Parathyroid adenoma (tissue), 2 donors: ENCODE data around the gene PLPP7.

Experiments used
- H2AFZ ChIP-seq: fragments of 300-600 bp; sonication (generic); one replicate; pipeline ENCODE4 v1.7.0; 2017; ENCODE audit warnings: antibody characterized with exemption, mild to moderate bottlenecking
- H3K27ac ChIP-seq: fragments of 300-600 bp; sonication (generic); one replicate; pipeline ENCODE4 v1.7.0; 2017
- H3K27me3 ChIP-seq: fragments of 300-600 bp; sonication (generic); one replicate; pipeline ENCODE4 v1.7.0; 2017; ENCODE audit warnings: low read length; ENCODE audit not compliant: control insufficient read depth, insufficient read depth
- H3K36me3 ChIP-seq: fragments of 300-600 bp; sonication (generic); one replicate; pipeline ENCODE4 v1.7.0; 2017; ENCODE audit warnings: low read length; ENCODE audit not compliant: control insufficient read depth, insufficient read depth
- H3K4me1 ChIP-seq: fragments of 300-600 bp; sonication (generic); one replicate; pipeline ENCODE4 v1.7.0; 2017; ENCODE audit warnings: control low read depth
- H3K4me2 ChIP-seq: fragments of 300-600 bp; sonication (generic); one replicate; pipeline ENCODE4 v1.7.0; 2017; ENCODE audit warnings: low read length
- H3K4me3 ChIP-seq: fragments of 300-600 bp; sonication (generic); one replicate; pipeline ENCODE4 v1.7.0; 2017; ENCODE audit warnings: low read depth, low read length
- H3K79me2 ChIP-seq: fragments of 300-600 bp; sonication (generic); one replicate; pipeline ENCODE4 v1.7.0; 2017; ENCODE audit warnings: control low read depth
- H3K9ac ChIP-seq: fragments of 300-600 bp; sonication (generic); one replicate; pipeline ENCODE4 v1.7.0; 2017; ENCODE audit warnings: mild to moderate bottlenecking
- H3K9me3 ChIP-seq: fragments of 300-600 bp; sonication (generic); one replicate; pipeline ENCODE4 v1.7.0; 2017; ENCODE audit warnings: low read length; ENCODE audit not compliant: control insufficient read depth
- TF ChIP-seq, protein P1 (sequence below): fragments of 300-600 bp; sonication (generic); IDR thresholded peaks from one replicate; pipeline ENCODE4 v1.7.0; 2017; ENCODE audit warnings: antibody characterized with exemption, mild to moderate bottlenecking
- donor health status: primary hyperparathyroidism.

The PLPP7 gene

DNA sequence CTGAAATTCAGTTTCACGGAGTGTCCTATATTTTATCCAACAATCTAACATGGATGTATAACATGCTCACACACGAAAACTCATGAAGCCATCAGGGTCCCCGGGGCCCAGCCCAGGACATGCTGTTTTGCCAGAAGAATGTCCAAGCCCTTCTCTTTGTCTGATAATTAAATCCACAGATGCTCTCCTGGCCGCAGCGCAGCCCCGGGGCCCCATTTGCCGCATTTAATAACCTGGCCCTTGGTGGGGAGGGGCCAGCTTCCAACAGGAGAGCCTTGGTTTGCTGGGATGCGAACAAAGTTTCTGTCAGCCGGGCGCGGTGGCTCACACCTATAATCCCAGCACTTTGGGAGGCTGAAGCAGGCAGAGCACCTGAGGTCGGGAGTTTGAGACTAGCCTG is 30.0 kb downstream of the PLPP7 start:
- Histone ChIP-seq H3K9ac (no peak overlapping the region), H3K36me3 (no peaks in the 10 kb centered on the region), H3K4me2 (no peak overlapping the region), H3K27me3 (no peaks in the 10 kb centered on the region), H3K4me1 (no peaks in the 10 kb centered on the region), H3K4me3 (no peak overlapping the region), H2AFZ (no peak overlapping the region), H3K27ac (no peak overlapping the region), H3K79me2 (no peaks in the 10 kb centered on the region), H3K9me3 (no peaks in the 10 kb centered on the region)
- TF ChIP-seq, protein P1, sequence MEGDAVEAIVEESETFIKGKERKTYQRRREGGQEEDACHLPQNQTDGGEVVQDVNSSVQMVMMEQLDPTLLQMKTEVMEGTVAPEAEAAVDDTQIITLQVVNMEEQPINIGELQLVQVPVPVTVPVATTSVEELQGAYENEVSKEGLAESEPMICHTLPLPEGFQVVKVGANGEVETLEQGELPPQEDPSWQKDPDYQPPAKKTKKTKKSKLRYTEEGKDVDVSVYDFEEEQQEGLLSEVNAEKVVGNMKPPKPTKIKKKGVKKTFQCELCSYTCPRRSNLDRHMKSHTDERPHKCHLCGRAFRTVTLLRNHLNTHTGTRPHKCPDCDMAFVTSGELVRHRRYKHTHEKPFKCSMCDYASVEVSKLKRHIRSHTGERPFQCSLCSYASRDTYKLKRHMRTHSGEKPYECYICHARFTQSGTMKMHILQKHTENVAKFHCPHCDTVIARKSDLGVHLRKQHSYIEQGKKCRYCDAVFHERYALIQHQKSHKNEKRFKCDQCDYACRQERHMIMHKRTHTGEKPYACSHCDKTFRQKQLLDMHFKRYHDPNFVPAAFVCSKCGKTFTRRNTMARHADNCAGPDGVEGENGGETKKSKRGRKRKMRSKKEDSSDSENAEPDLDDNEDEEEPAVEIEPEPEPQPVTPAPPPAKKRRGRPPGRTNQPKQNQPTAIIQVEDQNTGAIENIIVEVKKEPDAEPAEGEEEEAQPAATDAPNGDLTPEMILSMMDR = no peak

DNA sequence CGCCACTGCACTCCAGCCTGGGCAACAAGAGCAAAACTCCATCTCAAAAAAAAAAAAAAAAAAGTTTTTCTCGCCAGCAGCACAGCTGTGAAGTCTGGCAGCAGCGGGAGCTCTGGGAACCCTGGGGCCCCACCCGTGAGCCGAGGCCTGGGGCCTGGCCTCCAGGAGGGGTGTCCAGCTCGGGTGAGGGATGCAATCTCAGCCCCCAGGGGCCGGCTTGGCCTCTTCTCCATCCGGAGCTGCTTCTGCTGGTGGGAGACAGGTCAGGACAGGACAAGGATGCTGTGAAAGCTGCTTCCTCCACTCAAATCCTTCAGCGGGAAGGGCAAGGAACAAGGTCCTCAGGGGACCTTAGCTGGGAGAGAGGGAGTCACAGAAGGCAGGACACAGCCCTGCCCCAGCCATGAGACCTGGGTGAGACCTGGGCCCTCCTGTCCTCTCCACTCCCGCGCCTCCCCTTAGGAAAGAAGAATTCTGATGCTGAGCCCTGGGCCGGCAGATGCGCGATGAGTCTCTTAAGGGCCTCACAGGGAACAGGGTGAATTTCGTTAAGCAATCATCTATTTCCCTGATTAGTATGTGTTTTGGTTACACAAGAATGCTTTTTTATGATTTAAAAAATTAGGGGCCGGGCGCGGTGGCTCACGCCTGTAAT is 30.6 kb downstream of the PLPP7 start:
- Histone ChIP-seq H3K9ac (no peak overlapping the region), H3K4me1 (no peaks in the 10 kb centered on the region), H3K4me2 (no peak overlapping the region), H2AFZ (no peak overlapping the region), H3K27me3 (no peaks in the 10 kb centered on the region), H3K36me3 (no peaks in the 10 kb centered on the region), H3K79me2 (no peaks in the 10 kb centered on the region), H3K27ac (no peak overlapping the region), H3K9me3 (no peaks in the 10 kb centered on the region), H3K4me3 (no peak overlapping the region)
- TF ChIP-seq, protein P1 = no peak

DNA sequence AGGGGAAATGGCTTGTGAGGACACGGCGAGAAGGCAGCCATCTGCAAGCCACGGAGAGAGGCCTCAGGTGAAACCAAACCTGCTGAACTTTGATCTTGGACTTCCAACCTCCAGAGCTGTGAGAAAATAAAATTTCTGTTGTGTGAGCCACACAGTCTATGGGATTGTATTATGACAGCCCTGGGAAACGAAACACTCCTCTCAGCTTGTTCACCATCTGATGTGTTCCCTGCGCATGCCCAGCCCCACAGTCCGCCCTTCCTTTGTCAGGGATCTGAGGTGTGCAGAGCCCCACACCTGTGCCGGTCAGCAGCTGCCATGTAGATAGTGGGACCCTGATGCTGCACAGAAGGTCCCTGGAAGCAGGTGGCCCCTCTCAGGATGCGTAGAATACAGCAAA is 34.1 kb downstream of the PLPP7 start:
- H3K9me3 ChIP-seq = no peaks in the 10 kb centered on the region
- H3K4me2 ChIP-seq = no peak overlapping the region
- no peaks in the 10 kb centered on the region for H3K79me2 ChIP-seq
- no peak overlapping the region for H3K4me3 ChIP-seq
- no peaks in the 10 kb centered on the region for H3K36me3 ChIP-seq
- TF ChIP-seq, protein P1 = no peak
- no peak overlapping the region for H2AFZ ChIP-seq
- no peak overlapping the region for H3K27ac ChIP-seq
- no peaks in the 10 kb centered on the region for H3K4me1 ChIP-seq
- no peak overlapping the region for H3K9ac ChIP-seq
- no peaks in the 10 kb centered on the region for H3K27me3 ChIP-seq

DNA sequence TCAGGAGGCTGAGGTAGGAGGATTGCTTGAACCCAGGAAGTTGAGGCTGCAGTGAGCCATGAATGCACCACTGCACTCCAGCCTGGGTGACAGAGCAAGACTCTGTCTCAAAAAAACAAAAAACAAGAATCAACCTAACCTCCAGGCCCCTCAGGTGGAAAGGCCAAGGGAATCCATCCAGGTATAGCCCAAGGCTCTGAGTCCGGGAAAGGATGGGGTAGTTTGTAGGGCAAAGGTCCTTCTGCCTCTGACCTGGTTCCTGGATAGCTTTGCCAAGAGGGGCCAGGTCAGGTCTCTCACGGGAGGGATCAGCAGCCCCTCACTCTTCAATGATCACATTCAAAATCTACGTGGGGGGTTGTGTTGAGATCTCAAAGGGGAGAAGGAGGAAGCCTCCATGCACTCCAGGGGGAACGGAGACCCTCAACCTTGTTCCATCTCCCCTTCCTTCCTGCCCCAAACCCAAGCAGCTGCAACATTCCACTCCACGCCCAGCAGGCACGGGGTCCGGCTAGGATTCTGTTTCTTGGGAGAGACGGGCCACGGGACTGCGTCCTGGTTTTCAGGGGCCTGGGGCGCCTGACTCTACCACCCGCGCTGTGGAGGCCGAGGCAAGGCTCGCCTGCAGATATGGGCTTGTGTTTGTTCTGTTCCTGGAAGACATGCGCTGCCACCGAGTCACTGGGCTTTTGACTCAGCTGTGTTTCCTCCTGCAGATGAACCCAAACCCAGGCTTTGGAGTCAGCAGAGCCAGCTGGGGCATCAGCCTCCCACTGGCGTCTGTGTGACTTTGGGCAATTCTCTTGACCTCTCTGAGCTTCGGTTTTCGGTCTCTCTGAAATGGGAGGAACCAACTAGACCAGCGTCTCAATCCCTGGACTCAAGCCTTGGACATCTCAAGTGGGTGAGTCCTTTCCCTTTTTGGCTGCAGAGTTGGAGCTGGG is 35.5 kb downstream of the PLPP7 start:
- Histone ChIP-seq H3K27me3 (no peaks in the 10 kb centered on the region), H3K27ac (no peak overlapping the region), H3K4me2 (no peak overlapping the region), H3K9ac (no peak overlapping the region), H3K36me3 (no peaks in the 10 kb centered on the region), H3K9me3 (no peaks in the 10 kb centered on the region), H2AFZ (no peak overlapping the region), H3K79me2 (no peaks in the 10 kb centered on the region), H3K4me1 (no peaks in the 10 kb centered on the region), H3K4me3 (no peak overlapping the region)
- TF ChIP-seq, protein P1 = no peak
